CD4-positive, alpha-beta T cell treated with Interleukin-4 for 1 hour (primary cell): ENCODE results near the gene CPED1.
"Not testable (repeated sequence)": the region's sequence is repeated elsewhere in the genome, so short reads cannot be mapped to it uniquely, and the experiment has no call there.

Experiments
- DNase-seq, 2 donors: peaks; one replicate each; pipeline ENCODE4 v3.0.0-alpha.2; 2020 to 2022

Gene CPED1

GRCh38 chr7:121043314-121044234 lies 55.1 kb downstream of the CPED1 start:
- no peak for DNase-seq

DNA sequence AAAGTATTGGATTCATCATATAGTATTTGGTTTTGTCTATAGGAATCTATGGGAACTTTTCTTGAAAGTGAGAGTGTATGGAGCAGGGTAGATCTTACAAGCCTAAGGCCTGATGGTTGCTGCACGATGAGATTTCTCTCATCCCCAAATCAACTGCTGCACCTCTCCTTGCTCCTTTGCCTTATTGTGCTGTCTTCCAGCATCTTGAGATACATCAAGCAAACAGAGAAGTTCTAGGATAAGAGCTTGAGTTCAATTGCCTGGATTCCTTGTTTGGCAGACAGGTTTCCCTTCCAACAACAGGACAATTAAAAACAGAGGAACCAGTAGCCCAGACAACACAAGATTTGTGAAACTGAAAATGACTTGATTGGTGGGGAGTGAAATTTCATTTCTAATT lies 56.6 kb downstream of the CPED1 start:
- DNase-seq: no peak

GRCh38 chr7:121046009-121046408 lies 57.5 kb downstream of the CPED1 start:
- DNase-seq: no peak

- no peak for DNase-seq
Measured at GRCh38 chr7:121046893-121047468, 58.5 kb downstream of the CPED1 start.

GRCh38 chr7:121048195-121048594 lies 59.7 kb downstream of the CPED1 start:
- DNase-seq: no peak

- no peak for DNase-seq
Measured at GRCh38 chr7:121049028-121049791, 60.7 kb downstream of the CPED1 start.

DNA sequence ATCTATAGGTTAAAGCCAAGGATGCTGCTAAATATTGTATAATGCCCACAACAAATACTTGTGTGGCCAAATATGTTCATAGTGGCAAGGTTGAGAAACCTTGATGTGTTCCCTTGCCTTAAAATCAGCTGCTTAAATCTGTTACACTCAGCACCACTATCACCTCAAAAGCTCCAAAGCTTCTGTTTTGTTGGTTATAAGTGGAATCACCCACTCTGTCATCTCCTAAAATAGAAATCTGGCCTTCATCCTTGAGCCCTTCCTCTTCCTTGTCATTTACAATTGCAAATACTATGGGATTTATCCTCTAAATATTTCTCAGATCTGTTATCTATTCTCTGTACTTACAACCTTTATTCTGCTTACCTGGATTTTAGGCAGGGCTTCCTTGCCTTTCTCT lies 61.4 kb downstream of the CPED1 start:
- DNase-seq: no peak

DNA sequence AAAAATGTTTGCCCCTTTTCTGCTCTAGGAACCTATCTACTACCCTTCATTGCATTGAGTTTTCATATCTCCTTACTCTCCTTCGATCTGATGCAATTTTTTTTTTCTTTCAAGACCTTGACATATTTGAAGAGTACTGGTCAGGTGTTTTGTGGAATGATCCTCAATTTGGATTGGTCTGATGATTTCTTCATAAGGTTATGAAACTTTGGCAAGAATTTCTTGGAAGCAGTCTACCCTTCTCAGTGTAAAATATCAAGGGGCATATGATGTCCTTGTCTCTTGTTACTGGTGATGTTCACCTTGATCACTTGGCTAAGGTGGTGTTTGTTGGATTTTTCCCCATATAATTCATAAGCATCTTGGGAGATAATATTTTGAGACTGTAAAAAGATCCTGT lies 64.7 kb downstream of the CPED1 start:
- no peak for DNase-seq

DNA sequence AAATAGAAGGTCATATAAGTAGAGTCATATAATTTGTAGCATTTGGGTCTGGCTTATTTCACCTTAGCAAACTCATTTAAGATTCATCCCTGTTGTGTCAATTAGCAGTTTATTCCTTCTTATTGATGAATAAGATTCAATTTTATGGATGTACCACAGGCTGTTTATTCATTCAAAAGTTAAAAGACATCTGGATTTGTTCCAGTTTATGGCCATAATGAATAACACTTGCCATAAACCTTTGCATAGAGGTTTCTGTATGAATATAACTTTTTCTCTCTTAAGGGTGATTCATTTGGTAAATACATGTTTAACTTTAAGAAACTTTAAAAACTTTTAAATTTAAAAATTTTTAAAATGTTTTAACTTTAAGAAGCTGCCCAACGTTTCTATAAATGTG lies 66.4 kb downstream of the CPED1 start:
- DNase-seq: no peak

GRCh38 chr7:121057878-121058277 lies 69.4 kb downstream of the CPED1 start:
- no peak for DNase-seq

DNA sequence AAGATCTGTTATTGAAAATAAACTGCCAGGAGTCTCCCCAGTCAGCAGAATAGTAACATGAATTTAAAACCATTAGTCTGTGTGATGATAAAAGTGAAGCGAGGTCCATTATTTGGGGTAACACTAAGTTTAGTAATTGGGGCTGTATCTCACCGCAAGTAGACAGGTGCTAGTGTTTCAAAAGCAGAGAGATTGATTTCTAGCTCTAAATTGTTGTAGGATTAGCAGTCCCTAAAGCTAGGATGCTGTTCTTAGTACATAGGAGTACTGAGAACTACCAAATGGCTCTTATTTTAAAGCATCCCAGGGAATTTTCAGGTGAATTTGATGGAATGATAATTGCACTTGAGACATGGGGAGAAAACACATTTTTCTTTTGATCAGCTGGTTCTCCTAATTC lies 70.5 kb downstream of the CPED1 start:
- no peak for DNase-seq

- not testable (repeated sequence) for DNase-seq
Measured at GRCh38 chr7:121059979-121060509, 71.5 kb downstream of the CPED1 start.

DNA sequence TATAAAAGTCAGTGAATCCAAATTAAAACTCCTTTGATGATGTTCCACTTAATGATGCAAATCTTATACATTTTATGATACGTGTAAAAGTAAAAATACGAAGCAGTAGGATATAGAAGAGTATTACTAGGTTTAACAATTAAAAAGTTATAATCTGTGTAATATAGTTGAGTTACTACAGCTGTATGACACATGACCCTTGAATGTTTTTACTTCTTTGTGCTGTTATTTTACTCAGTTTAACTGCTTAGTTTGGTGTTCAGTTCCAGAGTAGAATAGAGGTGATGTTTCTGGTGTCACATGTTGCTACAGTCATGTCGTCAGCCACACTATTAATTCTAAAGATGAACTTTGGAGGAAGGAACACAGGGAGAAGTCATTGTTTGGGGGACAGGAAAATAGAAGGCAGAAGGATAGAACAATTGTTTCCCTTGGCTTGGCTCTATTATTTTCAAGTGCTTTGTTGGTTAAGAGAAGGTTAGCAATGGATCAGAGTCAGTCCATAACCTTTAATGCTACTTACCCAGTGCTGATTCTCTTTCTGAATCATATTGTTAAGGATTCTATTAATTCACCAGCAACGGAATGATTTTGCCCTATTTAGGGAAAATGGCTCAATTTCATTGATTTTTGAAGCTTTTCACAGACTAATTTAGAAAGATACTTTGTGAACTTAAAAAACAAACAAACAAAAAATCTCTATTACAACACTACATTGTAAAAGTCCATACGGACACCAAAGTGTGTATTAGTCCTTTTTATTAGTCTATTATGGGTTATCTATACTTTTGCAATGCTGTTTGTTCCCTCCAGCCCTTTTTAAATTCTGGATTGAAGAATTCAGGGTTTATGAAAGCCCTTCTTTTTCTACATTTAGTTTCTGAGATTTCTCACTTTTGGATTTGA lies 73.4 kb downstream of the CPED1 start:
- DNase-seq: no peak

DNA sequence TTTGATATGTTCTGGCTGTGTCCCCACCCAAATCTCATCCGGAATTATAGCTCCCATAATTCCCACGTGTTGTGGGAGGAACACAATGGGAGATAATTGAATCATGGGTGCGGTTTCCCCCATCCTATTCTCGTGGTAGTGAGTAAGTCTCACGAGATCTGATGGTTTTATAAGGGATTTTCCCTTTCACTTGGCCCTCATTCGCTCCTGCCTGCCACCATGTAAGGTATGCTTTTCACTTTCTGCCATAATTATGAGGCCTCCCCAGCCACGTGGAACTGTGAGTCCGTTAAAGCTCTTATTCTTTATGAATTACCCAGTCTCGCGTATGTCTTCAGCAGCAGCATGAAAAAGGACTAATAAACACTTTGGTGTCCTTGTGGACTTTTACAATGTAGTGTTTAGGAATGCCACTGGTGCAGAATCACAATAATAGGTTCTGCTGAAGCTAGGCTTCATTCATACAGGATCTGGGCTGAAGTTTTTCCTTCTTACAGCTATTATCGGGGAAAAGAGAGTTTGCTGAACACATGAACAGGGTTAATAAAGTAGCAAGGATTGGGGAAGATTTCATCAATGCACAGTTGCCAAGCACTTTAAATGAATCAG lies 74.3 kb downstream of the CPED1 start:
- DNase-seq: no peak

DNA sequence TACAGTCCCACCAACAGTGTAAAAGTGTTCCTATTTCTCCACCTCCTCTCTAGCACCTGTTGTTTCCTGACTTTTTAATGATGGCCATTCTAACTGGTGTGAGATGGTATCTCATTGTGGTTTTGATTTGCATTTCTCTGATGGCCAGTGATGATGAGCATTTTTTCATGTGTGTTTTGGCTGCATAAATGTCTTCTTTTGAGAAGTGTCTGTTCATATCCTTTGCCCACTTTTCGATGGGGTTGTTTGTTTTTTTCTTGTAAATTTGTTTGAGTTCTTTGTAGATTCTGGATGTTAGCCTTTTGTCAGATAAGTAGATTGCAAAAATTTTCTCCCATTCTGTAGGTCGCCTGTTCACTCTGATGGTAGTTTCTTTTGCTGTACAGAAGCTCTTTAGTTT lies 79.2 kb downstream of the CPED1 start:
- DNase-seq: not testable (repeated sequence)

DNA sequence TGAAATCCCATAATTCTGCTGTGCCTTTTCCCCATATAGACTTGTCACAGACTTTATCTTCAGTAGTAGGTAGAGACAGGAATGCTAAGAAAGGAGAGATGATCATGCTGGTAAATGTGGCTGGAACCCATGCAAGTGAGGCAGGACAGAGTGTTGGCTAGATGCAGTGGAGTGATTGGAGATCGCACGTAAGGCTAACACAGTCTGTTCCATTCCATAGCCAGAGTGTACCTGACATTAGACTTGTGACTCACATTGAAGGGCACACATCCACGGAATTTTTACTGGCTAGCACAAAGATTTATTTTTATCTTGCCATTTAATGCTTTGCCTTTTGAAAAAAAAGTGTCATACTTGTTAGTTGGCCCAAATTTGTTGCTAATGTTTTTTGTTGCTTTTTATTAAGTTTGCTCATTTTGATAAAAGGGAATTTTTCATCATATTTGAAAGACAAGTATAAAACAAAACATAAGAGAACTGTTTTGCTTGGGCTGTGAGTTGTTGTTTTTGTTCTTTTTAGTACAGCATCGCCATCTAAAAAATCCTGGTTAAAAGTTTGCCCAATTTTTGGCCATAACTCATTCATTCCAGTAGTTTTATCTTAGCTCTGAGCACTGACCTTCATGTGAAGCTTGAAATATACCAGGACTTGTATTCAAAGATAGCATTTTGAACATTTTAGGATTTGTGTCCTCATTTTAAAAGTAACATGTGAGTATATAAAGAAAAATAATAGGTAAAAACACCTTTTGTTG lies 81.0 kb downstream of the CPED1 start:
- no peak for DNase-seq

DNA sequence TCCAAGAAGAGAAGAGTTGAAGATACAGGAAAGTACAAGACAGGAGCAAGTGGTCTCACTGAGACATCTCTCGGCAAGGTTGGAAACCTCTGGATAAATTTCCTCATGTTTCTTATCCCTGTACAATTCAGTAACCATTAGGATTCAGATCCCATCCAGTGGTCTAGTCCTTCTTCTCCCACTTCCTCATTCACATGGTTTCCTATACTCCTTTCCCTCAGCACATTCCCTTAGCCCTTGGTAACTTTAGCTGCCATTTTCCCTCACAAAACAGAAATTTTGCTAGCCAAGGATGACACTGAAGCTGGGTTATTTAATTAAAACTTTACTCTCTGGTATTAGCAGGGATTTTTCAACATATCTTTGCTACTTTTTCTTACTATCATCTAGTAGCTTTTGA lies 82.6 kb downstream of the CPED1 start:
- DNase-seq: no peak

- no peak for DNase-seq
Measured at GRCh38 chr7:121071662-121072061, 83.2 kb downstream of the CPED1 start.

DNA sequence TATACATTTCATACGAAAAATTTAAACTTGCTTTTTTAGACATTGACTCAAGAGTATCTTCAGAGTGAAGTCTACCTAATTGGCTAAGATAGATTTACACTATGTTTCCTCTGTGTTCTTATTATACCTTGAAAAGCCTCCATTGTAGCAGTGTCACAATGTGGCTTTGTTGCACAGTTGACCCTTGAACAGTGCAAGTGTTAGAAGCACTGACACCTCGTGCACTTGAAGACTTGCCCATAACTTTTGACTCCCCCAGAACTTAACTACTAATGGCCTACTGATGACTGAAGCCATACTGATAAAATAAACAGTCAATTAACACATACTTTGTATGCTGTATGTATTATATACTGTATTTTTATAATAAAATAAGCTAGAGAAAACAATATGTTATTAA lies 84.3 kb downstream of the CPED1 start:
- no peak for DNase-seq

GRCh38 chr7:121073463-121074099 lies 85.1 kb downstream of the CPED1 start:
- no peak for DNase-seq

DNA sequence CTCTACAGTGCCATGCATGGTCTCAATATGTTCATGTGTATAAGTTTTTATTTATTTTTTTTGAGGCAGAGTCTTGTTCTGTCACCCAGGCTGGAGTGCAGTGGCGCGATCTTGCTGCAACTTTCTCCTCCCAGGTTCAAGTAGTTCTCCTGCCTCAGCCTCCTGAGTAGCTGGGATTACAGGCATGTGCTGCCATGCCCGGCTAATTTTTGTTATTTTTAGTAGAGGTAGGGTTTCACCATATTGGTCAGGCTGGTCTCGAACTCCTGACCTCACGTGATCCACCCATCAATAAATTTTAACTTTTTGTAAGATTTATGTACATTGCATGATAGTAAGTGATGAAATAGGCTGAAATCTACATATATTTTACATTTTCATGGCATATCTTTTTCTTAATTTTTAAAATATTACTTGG lies 86.9 kb downstream of the CPED1 start:
- not testable (repeated sequence) for DNase-seq
